H1 (cell line): ENCODE results near the gene FAM169A. TPM values are rescaled to one million over a fixed set of nuclear protein-coding genes. Genes with fewer than 3 reads are reported as not detected.

Experiments used
- CTCF ChIA-PET: fragments of 300-600 bp; sonication (Branson Sonifier 250); formaldehyde crosslinking; loops from one replicate; lab custom pipeline; 2021; ENCODE audit not compliant: partially characterized antibody; lab: Charles Lee
- POLR2A ChIA-PET: fragments of 300-600 bp; sonication (Branson Sonifier 250); formaldehyde crosslinking; loops from one replicate; lab custom pipeline; 2021; ENCODE audit warnings: inconsistent platforms; ENCODE audit not compliant: partially characterized antibody; lab: Charles Lee
- DNase-seq, 2 experiments: peaks; one replicate each; pipeline versions ENCODE4 v3.0.0 to v3.0.0-alpha.2; 2010 to 2022; ENCODE audit warnings: low spot score in 2 of 2, low read depth in 1 of 2, mixed read lengths in 1 of 2
- FAIRE-seq: peaks from 2 replicates; lab custom pipeline; 2011; peaks lifted over from hg19 to GRCh38; lab: Jason Lieb, UNC
- H2AFZ ChIP-seq: 2 replicates; pipeline ENCODE4 v1.8.1; 2012; ENCODE audit warnings: low read length, inconsistent platforms
- H2AK5ac ChIP-seq: 2 replicates; pipeline ENCODE4 v1.6.1; 2013; ENCODE audit warnings: low read depth, low read length
- H2BK120ac ChIP-seq: replicated peaks from 2 replicates; pipeline ENCODE3; 2013; ENCODE audit warnings: low read depth, low read length, inconsistent platforms
- H2BK12ac ChIP-seq: 2 replicates; pipeline ENCODE4 v1.6.1; 2013; ENCODE audit warnings: low read depth, low read length
- H2BK15ac ChIP-seq: 2 replicates; pipeline ENCODE4 v1.6.1; 2013; ENCODE audit warnings: low read length
- H2BK20ac ChIP-seq: 2 replicates; pipeline ENCODE4 v1.6.1; 2013; ENCODE audit warnings: low read length
- H2BK5ac ChIP-seq: 2 replicates; pipeline ENCODE4 v1.6.1; 2013; ENCODE audit warnings: low read depth, low read length
- H3K14ac ChIP-seq: 2 replicates; pipeline ENCODE4 v1.6.1; 2013; ENCODE audit warnings: inconsistent platforms; ENCODE audit not compliant: insufficient read length
- H3K18ac ChIP-seq: 2 replicates; pipeline ENCODE4 v1.6.1; 2013; ENCODE audit warnings: low read length; ENCODE audit errors: extremely low read depth
- H3K23ac ChIP-seq: 2 replicates; pipeline ENCODE4 v1.6.1; 2013; ENCODE audit warnings: inconsistent platforms; ENCODE audit not compliant: insufficient read length
- H3K23me2 ChIP-seq: 2 replicates; pipeline ENCODE4 v1.6.1; 2013; ENCODE audit warnings: low read depth, low read length
- H3K27ac ChIP-seq: 2 replicates; pipeline ENCODE4 v1.6.1; 2011; ENCODE audit warnings: low read depth, low read length, inconsistent platforms
- H3K27me3 ChIP-seq, 4 experiments: replicated peaks in 1 of 4; 1 replicate in 1 of 4; 2 replicates in 3 of 4; pipeline versions ENCODE4 v1.6.1 to v1.8.1; 2011 to 2013; ENCODE audit warnings: low read length in 3 of 4, mild to moderate bottlenecking in 3 of 4, inconsistent platforms in 2 of 4, mixed read lengths in 2 of 4, moderate library complexity in 1 of 4; ENCODE audit not compliant: control insufficient read depth in 3 of 4, insufficient read depth in 3 of 4; ENCODE audit errors: extremely low read depth in 1 of 4
- H3K36me3 ChIP-seq, 4 experiments: 2 replicates each; pipeline versions ENCODE4 v1.6.1 to v1.8.1; 2011 to 2013; ENCODE audit warnings: mild to moderate bottlenecking in 4 of 4, low read length in 3 of 4, moderate library complexity in 2 of 4, control low read depth in 1 of 4, inconsistent platforms in 1 of 4; ENCODE audit not compliant: insufficient read depth in 4 of 4, control insufficient read depth in 2 of 4
- H3K4ac ChIP-seq: replicated peaks from 2 replicates; pipeline ENCODE3; 2013; ENCODE audit warnings: low read length, low read depth, mixed read lengths, inconsistent platforms; ENCODE audit not compliant: insufficient read length
- H3K4me1 ChIP-seq, 4 experiments: replicated peaks in 1 of 4; 1 replicate in 1 of 4; 2 replicates in 3 of 4; pipeline versions ENCODE4 v1.6.1 to v1.8.1; 2011 to 2013; ENCODE audit warnings: low read length in 3 of 4, inconsistent platforms in 2 of 4, mixed read lengths in 1 of 4; ENCODE audit not compliant: insufficient read depth in 4 of 4, control insufficient read depth in 3 of 4
- H3K4me2 ChIP-seq, 2 experiments: 2 replicates each; pipeline versions ENCODE4 v1.6.1 to v1.8.1; 2011 to 2013; ENCODE audit warnings: low read depth in 2 of 2, low read length in 2 of 2, control low read depth in 1 of 2, inconsistent platforms in 1 of 2, mild to moderate bottlenecking in 1 of 2; ENCODE audit not compliant: insufficient read depth in 1 of 2
- H3K4me3 ChIP-seq, 4 experiments: fragments of 200-600, 300-600 bp in 1 of 4; sonication (generic), shearing (Covaris generic), sonication (Bioruptor Twin) in 1 of 4; 2 replicates each; pipeline versions ENCODE4 v1.5.1 to v1.8.1; 2011 to 2016; ENCODE audit warnings: low read length in 4 of 4, low read depth in 3 of 4, control low read depth in 2 of 4, inconsistent platforms in 2 of 4, mild to moderate bottlenecking in 2 of 4, mixed read lengths in 1 of 4, moderate library complexity in 1 of 4; ENCODE audit not compliant: insufficient read depth in 2 of 4; ENCODE audit errors: extremely low read depth in 1 of 4
- H3K56ac ChIP-seq: replicated peaks from 2 replicates; pipeline ENCODE3; 2013; ENCODE audit warnings: low read depth, mild to moderate bottlenecking, mixed read lengths, low read length, inconsistent platforms; ENCODE audit not compliant: insufficient read length
- H3K79me1 ChIP-seq: 2 replicates; pipeline ENCODE4 v1.6.1; 2013; ENCODE audit warnings: low read depth, low read length, control low read depth
- H3K79me2 ChIP-seq, 2 experiments: 2 replicates each; pipeline versions ENCODE4 v1.6.1 to v1.8.1; 2012 to 2013; ENCODE audit warnings: low read length in 2 of 2, mild to moderate bottlenecking in 2 of 2, inconsistent platforms in 1 of 2; ENCODE audit not compliant: insufficient read depth in 2 of 2, control insufficient read depth in 1 of 2
- H3K9ac ChIP-seq, 4 experiments: replicated peaks in 1 of 4; 1 replicate in 1 of 4; 2 replicates in 3 of 4; pipeline versions ENCODE4 v1.6.1 to v1.8.1; 2011 to 2013; ENCODE audit warnings: low read depth in 3 of 4, low read length in 3 of 4, control low read depth in 2 of 4, mild to moderate bottlenecking in 2 of 4, moderate library complexity in 2 of 4, inconsistent platforms in 1 of 4; ENCODE audit errors: extremely low read depth in 1 of 4
- H3K9me3 ChIP-seq, 2 experiments: 2 replicates each; pipeline versions ENCODE4 v1.6.1 to v1.8.1; 2012 to 2013; ENCODE audit warnings: mild to moderate bottlenecking in 2 of 2, moderate library complexity in 2 of 2, control low read depth in 1 of 2, inconsistent platforms in 1 of 2, low read depth in 1 of 2, low read length in 1 of 2, mixed read lengths in 1 of 2; ENCODE audit not compliant: insufficient read depth in 2 of 2
- H4K20me1 ChIP-seq, 2 experiments: replicated peaks in 1 of 2; 2 replicates each; pipeline versions ENCODE3 to v1.8.1; 2011 to 2013; ENCODE audit warnings: inconsistent platforms in 2 of 2, low read length in 2 of 2, mild to moderate bottlenecking in 1 of 2; ENCODE audit not compliant: insufficient read depth in 2 of 2, control insufficient read depth in 1 of 2
- H4K5ac ChIP-seq: 2 replicates; pipeline ENCODE4 v1.6.1; 2013; ENCODE audit warnings: low read length, low read depth, mixed read lengths, inconsistent platforms; ENCODE audit not compliant: insufficient read length
- H4K8ac ChIP-seq: 2 replicates; pipeline ENCODE4 v1.8.0; 2013; ENCODE audit warnings: mild to moderate bottlenecking, moderate library complexity, low read length, inconsistent platforms; ENCODE audit not compliant: insufficient read depth; ENCODE audit errors: extremely low read depth
- H4K91ac ChIP-seq: replicated peaks from 2 replicates; pipeline ENCODE3; 2013; ENCODE audit warnings: low read length, mixed read lengths, inconsistent platforms; ENCODE audit not compliant: insufficient read length
- ATF2 ChIP-seq: IDR thresholded peaks from 2 replicates; pipeline ENCODE4 v1.6.1; 2012; ENCODE audit warnings: low read length, inconsistent platforms
- CBX8 ChIP-seq: fragments of 300-800, 300-1000 bp; sonication (generic); IDR thresholded peaks from 2 replicates; pipeline ENCODE4 v1.7.1; 2016; ENCODE audit warnings: low read depth, low read length, borderline replicate concordance
- HDAC2 ChIP-seq, 2 experiments: fragments of 300-600 bp in 1 of 2; sonication (generic) in 1 of 2; IDR thresholded peaks; 2 replicates each; pipeline ENCODE4 v1.6.1; 2011 to 2012; ENCODE audit warnings: low read depth in 2 of 2, low read length in 2 of 2, mild to moderate bottlenecking in 2 of 2, moderate library complexity in 2 of 2, borderline replicate concordance in 1 of 2, inconsistent platforms in 1 of 2
- KDM4A ChIP-seq: IDR thresholded peaks from one replicate; pipeline ENCODE4 v1.7.1; 2012; ENCODE audit warnings: low read depth, mild to moderate bottlenecking, moderate library complexity, low read length, inconsistent platforms; ENCODE audit not compliant: severe bottlenecking
- POLR2AphosphoS5 ChIP-seq: IDR thresholded peaks from 2 replicates; pipeline ENCODE4 v1.6.1; 2011; ENCODE audit warnings: low read depth, low read length
- RAD21 ChIP-seq, 2 experiments: IDR thresholded peaks in 1 of 2; conservative IDR thresholded peaks in 1 of 2; 2 replicates each; pipeline ENCODE4 v1.6.1; 2011; ENCODE audit warnings: low read depth in 2 of 2, low read length in 2 of 2, improper control_type of control experiment in 1 of 2, inconsistent platforms in 1 of 2, mild to moderate bottlenecking in 1 of 2, moderate library complexity in 1 of 2
- RBBP5 ChIP-seq: IDR thresholded peaks from 2 replicates; pipeline ENCODE4 v1.7.1; 2012; ENCODE audit warnings: low read depth, mild to moderate bottlenecking, inconsistent platforms, low read length, moderate library complexity, borderline replicate concordance
- SAP30 ChIP-seq: fragments of 300-600 bp; sonication (generic); IDR thresholded peaks from 2 replicates; pipeline ENCODE4 v1.7.1; 2012; ENCODE audit warnings: low read length, moderate library complexity, mild to moderate bottlenecking, inconsistent platforms; ENCODE audit not compliant: insufficient read depth, insufficient replicate concordance
- SP4 ChIP-seq: IDR thresholded peaks from 2 replicates; pipeline ENCODE4 v1.6.1; 2012; ENCODE audit warnings: low read length, inconsistent platforms
- TBP ChIP-seq: IDR thresholded peaks from 2 replicates; pipeline ENCODE4 v1.6.1; 2011; ENCODE audit warnings: low read depth, low read length, improper control_type of control experiment
- TCF12 ChIP-seq: IDR thresholded peaks from 2 replicates; pipeline ENCODE4 v1.6.1; 2011; ENCODE audit warnings: low read depth, mild to moderate bottlenecking, low read length
- WGBS, 2 experiments: shearing (Covaris generic) in 1 of 2; methylation state at CpG; one replicate each; pipeline versions ENCODE4 v1.1.6 to v1.1.7; 2013 to 2015; ENCODE audit warnings: low lambda C conversion rate in 2 of 2, mixed read lengths in 2 of 2, inconsistent platforms in 1 of 2, low coverage in 1 of 2, missing lambda C conversion rate in 1 of 2; ENCODE audit not compliant: insufficient replicate concordance in 2 of 2, insufficient coverage in 1 of 2, insufficient read length in 1 of 2; ENCODE audit errors: extremely low coverage in 1 of 2, missing lambda C conversion rate in 1 of 2; 5-methylcytosine and 5-hydroxymethylcytosine counted together
- polyA plus RNA-seq, 7 experiments: library from polyadenylated mRNA; depleted of rRNA in 3 of 7; stranded (reverse) in 5 of 7; unstranded in 2 of 7; fragments of >200 nt in 5 of 7; fragments of 200-250 nt in 2 of 7; gene quantifications; 1 replicate in 5 of 7; 2 replicates in 1 of 7; 4 replicates in 1 of 7; pipeline versions ENCODE4 v1.2.1 to v1.2.3, GENCODE V29; 2011 to 2013; ENCODE audit warnings: missing spikeins in 2 of 7, mixed read lengths in 2 of 7
- total RNA-seq: library from RNA; stranded (reverse); fragmentation: NEBNext Ultra II Directional; extraction: Animal tissue kit (Norgen Biotek cat#: 25700); gene quantifications from 2 replicates; pipeline ENCODE4 v1.2.1, GENCODE V29; 2021

The FAM169A gene
- total and polyA plus RNA-seq, 2 of the 8 experiments (the other 6 are each of a cell fraction or from before 2014, with no cell fraction given), result 12.6 to 83.1 TPM

GRCh38 chr5:74765929-74766328 lies 100.3 kb downstream of the FAM169A start:
- no peak overlapping the region for H2BK120ac ChIP-seq
- H2BK12ac ChIP-seq, result no peak overlapping the region
- H3K27ac ChIP-seq, result no peak overlapping the region
- DNase-seq (no peak), FAIRE-seq (no peak)
- CTCF ChIA-PET, result interaction anchor here (0.5 to 2.7 kb wide), 19 partner anchors 9 to 284 kb away, joined by 3 to 10 read pairs (median 4); no protein-coding TSS in a partner anchor
- H2AK5ac ChIP-seq, result no peak overlapping the region
- H2BK15ac ChIP-seq, result no peak overlapping the region
- no peak overlapping the region for H3K18ac ChIP-seq
- H3K9ac ChIP-seq, result peak overlapping the region in 2 of 4 experiments; percentile 14 to 28; a peak in 1 of 7 replicates
- no peak overlapping the region for H4K5ac ChIP-seq
- H3K23ac ChIP-seq, result no peak overlapping the region
- no peak overlapping the region for H4K91ac ChIP-seq
- H3K4ac ChIP-seq, result no peak overlapping the region
- H3K27me3 ChIP-seq, result no peaks in the 10 kb centered on the region
- H3K23me2 ChIP-seq, result no peaks in the 10 kb centered on the region; the same call in 1 of the 2 replicates
- H4K8ac ChIP-seq, result no peak overlapping the region
- H3K4me3 ChIP-seq, result peak overlapping the region; percentile 86 to 100 (median 93); a peak in 7 of 8 replicates
- no peak overlapping the region for H2BK5ac ChIP-seq
- H3K14ac ChIP-seq, result no peak overlapping the region
- peak overlapping the region; percentile 67 to 84 for H3K4me2 ChIP-seq
- H3K9me3 ChIP-seq, result no peaks in the 10 kb centered on the region
- H3K79me2 ChIP-seq, result peaks cover 12 to 45% of the 10 kb centered on the region in 2 experiments
- WGBS, 2 experiments, result 91% methylated on average over 27 of the region's 27 CpGs; no CpG with 5 or more reads in 1 of the 2 experiments
- peaks cover 3% of the 10 kb centered on the region; the same call in 1 of the 2 replicates for H3K79me1 ChIP-seq
- peaks cover 0 to 31% (median 17%) of the 10 kb centered on the region in 4 experiments; a peak in 7 of 8 replicates for H3K36me3 ChIP-seq
- H4K20me1 ChIP-seq, result peaks cover 0 to 3% of the 10 kb centered on the region in 2 experiments
- H2AFZ ChIP-seq, result no peak overlapping the region
- peaks cover 0 to 4% (median 2%) of the 10 kb centered on the region in 4 experiments; a peak in 2 of 7 replicates for H3K4me1 ChIP-seq
- no peak overlapping the region for H2BK20ac ChIP-seq
- POLR2A ChIA-PET, result interaction anchor here (1.5 kb wide), 1 partner anchor 100 kb away, joined by 8 read pairs; the partner anchor contains the start of gene FAM169A
- H3K56ac ChIP-seq, result no peak overlapping the region
- TF ChIP-seq KDM4A, result no peak
- TF ChIP-seq HDAC2 (IDR thresholded peaks at IDR 0.05; ENCODE audit: borderline replicate concordance in 1 of 2, low read depth in 2 of 2, low read length in 2 of 2), result no peak
- TF ChIP-seq SAP30, result no peak
- TF ChIP-seq TCF12, result no peak
- TF ChIP-seq CBX8, result no peak
- TF ChIP-seq ATF2, result no peak
- no peak for TF ChIP-seq TBP
- no peak for TF ChIP-seq RBBP5
- no peak for TF ChIP-seq RAD21 (IDR thresholded peaks at IDR 0.05 in 1 of 2, conservative IDR thresholded peaks at IDR 0.05 in 1 of 2; ENCODE audit: low read depth in 2 of 2, low read length in 2 of 2)
- no peak for TF ChIP-seq POLR2AphosphoS5
- TF ChIP-seq SP4, result no peak
